Measurements from ENCODE around the gene TP53AIP1. TPM values are rescaled to one million over a fixed set of nuclear protein-coding genes. Genes with fewer than 3 reads are reported as not detected.
A peak's percentile ranks its signal among the peaks of the same experiment; 100 is the strongest.

Gene TP53AIP1
- total RNA-seq, 3 donors from 2014 or later: 0.25 to 0.55 (median 0.36) TPM

GRCh38 chr11:128902515-128903066, 40.1 kb downstream of the TP53AIP1 start:
- no peaks in the 10 kb centered on the region for H3K9me3 ChIP-seq
- peak in 1 of 3 donors; percentile 14 for DNase-seq
- ATAC-seq: no peak
- no peak overlapping the region for H3K4me3 ChIP-seq
- no peaks in the 10 kb centered on the region for H3K36me3 ChIP-seq (ENCODE audit: low read depth)
- no peaks in the 10 kb centered on the region for H3K4me1 ChIP-seq (ENCODE audit: low read depth)
- TF ChIP-seq CTCF (IDR thresholded peaks at IDR 0.05): no peak
- intact Hi-C loops (cut with DNase I, micrococcal nuclease): no loop called here

- H3K36me3 ChIP-seq (ENCODE audit: low read depth): no peaks in the 10 kb centered on the region
Observed at GRCh38 chr11:128901653-128902514, 40.8 kb downstream of the TP53AIP1 start.

GRCh38 chr11:128900468-128900867, 42.2 kb downstream of the TP53AIP1 start:
- no peaks in the 10 kb centered on the region for H3K9me3 ChIP-seq
- ATAC-seq (no peak), DNase-seq (no peak)
- intact Hi-C loops (cut with DNase I, micrococcal nuclease): no loop called here
- no peak for TF ChIP-seq CTCF (IDR thresholded peaks at IDR 0.05)
- no peaks in the 10 kb centered on the region for H3K36me3 ChIP-seq (ENCODE audit: low read depth)
- H3K4me1 ChIP-seq (ENCODE audit: low read depth): no peaks in the 10 kb centered on the region
- no peak overlapping the region for H3K4me3 ChIP-seq

More at GRCh38 chr11:128901653-128902514, 40.8 kb downstream of the TP53AIP1 start:
- ATAC-seq (no peak), DNase-seq (no peak)
- TF ChIP-seq CTCF (IDR thresholded peaks at IDR 0.05): no peak
- intact Hi-C loops (cut with DNase I, micrococcal nuclease): no loop called here
- H3K9me3 ChIP-seq: no peaks in the 10 kb centered on the region
- H3K4me3 ChIP-seq: no peak overlapping the region
- no peaks in the 10 kb centered on the region for H3K4me1 ChIP-seq (ENCODE audit: low read depth)

- peaks cover 3% of the 10 kb centered on the region for H3K4me1 ChIP-seq (ENCODE audit: low read depth)
- H3K4me3 ChIP-seq: no peak overlapping the region
- intact Hi-C loops (cut with DNase I, micrococcal nuclease): no loop called here
- H3K9me3 ChIP-seq: no peaks in the 10 kb centered on the region
- ATAC-seq: no peak
- DNase-seq: no peak
- H3K36me3 ChIP-seq (ENCODE audit: low read depth): no peaks in the 10 kb centered on the region
- TF ChIP-seq CTCF (IDR thresholded peaks at IDR 0.05): no peak
Observed at GRCh38 chr11:128898580-128899344, 43.9 kb downstream of the TP53AIP1 start.

- no peak for ATAC-seq
- no peak for TF ChIP-seq CTCF (IDR thresholded peaks at IDR 0.05)
- Histone ChIP-seq H3K9me3 (no peaks in the 10 kb centered on the region), H3K36me3 (ENCODE audit: low read depth) (no peaks in the 10 kb centered on the region), H3K4me3 (no peak overlapping the region), H3K4me1 (ENCODE audit: low read depth) (peaks cover 3% of the 10 kb centered on the region)
- intact Hi-C loops (cut with DNase I, micrococcal nuclease): no loop called here
- DNase-seq: no peak
Observed at GRCh38 chr11:128897826-128898225, 44.8 kb downstream of the TP53AIP1 start.
